Measurements from ENCODE around the gene KLHDC4. TPM values are rescaled to one million over a fixed set of nuclear protein-coding genes. Genes with fewer than 3 reads are reported as not detected.
A peak's percentile ranks its signal among the peaks of the same experiment; 100 is the strongest.

The KLHDC4 gene
- total RNA-seq, 1 experiment from 2014 or later = 76.2 TPM

DNA sequence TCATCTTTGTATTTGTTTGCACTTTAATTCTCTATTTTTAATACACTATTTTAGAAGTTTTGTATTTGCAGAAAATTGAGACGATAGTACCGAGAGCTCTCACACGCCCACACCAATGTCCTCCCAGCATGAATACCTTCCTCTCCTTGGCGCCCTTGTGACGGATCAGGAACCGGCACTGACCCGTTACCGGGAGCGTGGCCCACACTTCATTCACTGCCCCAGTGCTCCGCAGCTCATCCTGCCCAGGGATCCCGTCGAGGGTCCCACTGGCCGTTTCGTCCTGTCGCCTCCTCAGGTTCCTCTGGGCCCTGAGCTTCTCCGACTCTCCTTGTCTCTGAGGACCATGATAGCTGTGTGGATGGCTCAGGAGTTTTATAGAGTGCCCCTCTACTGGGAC is 50.6 kb downstream of the KLHDC4 start:
- Histone ChIP-seq H2BK120ac (ENCODE audit: low read depth, low read length, poor library complexity, severe bottlenecking) (no peak overlapping the region), H3K23ac (ENCODE audit: insufficient read length, low read depth, low read length) (no peak overlapping the region), H3K14ac (ENCODE audit: insufficient read depth, low read length) (no peak overlapping the region), H2BK12ac (ENCODE audit: insufficient read length, low read depth, low read length) (no peak overlapping the region), H3K9me3 (ENCODE audit: control insufficient read depth, low read depth, low read length) (no peaks in the 10 kb centered on the region), H3T11ph (ENCODE audit: low read length) (no peak overlapping the region), H3K4me2 (ENCODE audit: insufficient read depth, insufficient read length, low read length) (no peak overlapping the region), H2AFZ (ENCODE audit: low read length) (no peak overlapping the region), H3K4me1 (ENCODE audit: insufficient read depth, low read length) (no peaks in the 10 kb centered on the region), H2AK5ac (ENCODE audit: insufficient read length, low read length) (no peak overlapping the region), H4K5ac (ENCODE audit: insufficient read length, low read depth, low read length) (no peak overlapping the region), H3K18ac (ENCODE audit: insufficient read length, low read depth, low read length) (no peak overlapping the region), H4K8ac (replicated peaks; ENCODE audit: insufficient read length, low read depth, low read length) (no peak overlapping the region), H3K56ac (ENCODE audit: insufficient read length, low read depth, low read length) (no peak overlapping the region), H3K23me2 (ENCODE audit: insufficient read length, low read depth, low read length, poor library complexity, severe bottlenecking) (no peaks in the 10 kb centered on the region), H4K91ac (ENCODE audit: insufficient read length, low read depth, low read length) (no peak overlapping the region), H3K27ac (ENCODE audit: insufficient read length, low read depth, low read length) (no peak overlapping the region), H3K9ac (ENCODE audit: extremely low read depth, insufficient read length, low read length) (no peak overlapping the region), H3K4ac (ENCODE audit: low read depth, low read length) (no peak overlapping the region), H3K79me1 (ENCODE audit: insufficient read depth, low read depth, low read length, poor library complexity, severe bottlenecking) (no peaks in the 10 kb centered on the region), H2BK20ac (ENCODE audit: low read depth, low read length, poor library complexity, severe bottlenecking) (no peak overlapping the region), H3K27me3 (ENCODE audit: insufficient read depth, low read length) (no peaks in the 10 kb centered on the region), H2BK5ac (ENCODE audit: insufficient read length, low read length) (no peak overlapping the region), H4K20me1 (ENCODE audit: control insufficient read depth, insufficient read depth, insufficient read length) (no peaks in the 10 kb centered on the region), H2BK15ac (ENCODE audit: low read depth, low read length) (no peak overlapping the region), H3K79me2 (ENCODE audit: insufficient read depth, low read length) (no peaks in the 10 kb centered on the region)
- no peaks in the 10 kb centered on the region for H3K4me1 Mint-ChIP-seq
- no peak for DNase-seq
- H3K9me3 Mint-ChIP-seq = peaks cover 3 to 4% of the 10 kb centered on the region in 2 experiments; a peak in 3 of 5 replicates
- no CpG with 5 or more reads among the region's 16 CpGs for WGBS (ENCODE audit: extremely low coverage, insufficient read length, low lambda C conversion rate)
- H3K27ac Mint-ChIP-seq = peak overlapping the region in 1 of 3 experiments; percentile 87; a peak in 3 of 7 replicates
- no peaks in the 10 kb centered on the region; the same call in 1 of the 2 replicates for H3K27me3 Mint-ChIP-seq (ENCODE audit: low read depth)
- peaks cover 29 to 69% (median 60%) of the 10 kb centered on the region in 3 experiments for H3K36me3 Mint-ChIP-seq (ENCODE audit: insufficient read depth in 1 of 3, low read depth in 3 of 3)
- no peak overlapping the region; a peak in 1 of 5 replicates for H3K4me3 Mint-ChIP-seq
- TF ChIP-seq, protein P1, sequence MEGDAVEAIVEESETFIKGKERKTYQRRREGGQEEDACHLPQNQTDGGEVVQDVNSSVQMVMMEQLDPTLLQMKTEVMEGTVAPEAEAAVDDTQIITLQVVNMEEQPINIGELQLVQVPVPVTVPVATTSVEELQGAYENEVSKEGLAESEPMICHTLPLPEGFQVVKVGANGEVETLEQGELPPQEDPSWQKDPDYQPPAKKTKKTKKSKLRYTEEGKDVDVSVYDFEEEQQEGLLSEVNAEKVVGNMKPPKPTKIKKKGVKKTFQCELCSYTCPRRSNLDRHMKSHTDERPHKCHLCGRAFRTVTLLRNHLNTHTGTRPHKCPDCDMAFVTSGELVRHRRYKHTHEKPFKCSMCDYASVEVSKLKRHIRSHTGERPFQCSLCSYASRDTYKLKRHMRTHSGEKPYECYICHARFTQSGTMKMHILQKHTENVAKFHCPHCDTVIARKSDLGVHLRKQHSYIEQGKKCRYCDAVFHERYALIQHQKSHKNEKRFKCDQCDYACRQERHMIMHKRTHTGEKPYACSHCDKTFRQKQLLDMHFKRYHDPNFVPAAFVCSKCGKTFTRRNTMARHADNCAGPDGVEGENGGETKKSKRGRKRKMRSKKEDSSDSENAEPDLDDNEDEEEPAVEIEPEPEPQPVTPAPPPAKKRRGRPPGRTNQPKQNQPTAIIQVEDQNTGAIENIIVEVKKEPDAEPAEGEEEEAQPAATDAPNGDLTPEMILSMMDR (conservative IDR thresholded peaks at IDR 0.05) = no peak

Measured in H9 (cell line).